HG03139 (cell line): ENCODE data around the gene PTPRU.

Experiments
- ATAC-seq: cut with Tn5 transposase; IDR thresholded peaks from one replicate; pipeline ENCODE4 v1.9.1; 2021; ENCODE audit not compliant: unreplicated experiment

The PTPRU gene

DNA sequence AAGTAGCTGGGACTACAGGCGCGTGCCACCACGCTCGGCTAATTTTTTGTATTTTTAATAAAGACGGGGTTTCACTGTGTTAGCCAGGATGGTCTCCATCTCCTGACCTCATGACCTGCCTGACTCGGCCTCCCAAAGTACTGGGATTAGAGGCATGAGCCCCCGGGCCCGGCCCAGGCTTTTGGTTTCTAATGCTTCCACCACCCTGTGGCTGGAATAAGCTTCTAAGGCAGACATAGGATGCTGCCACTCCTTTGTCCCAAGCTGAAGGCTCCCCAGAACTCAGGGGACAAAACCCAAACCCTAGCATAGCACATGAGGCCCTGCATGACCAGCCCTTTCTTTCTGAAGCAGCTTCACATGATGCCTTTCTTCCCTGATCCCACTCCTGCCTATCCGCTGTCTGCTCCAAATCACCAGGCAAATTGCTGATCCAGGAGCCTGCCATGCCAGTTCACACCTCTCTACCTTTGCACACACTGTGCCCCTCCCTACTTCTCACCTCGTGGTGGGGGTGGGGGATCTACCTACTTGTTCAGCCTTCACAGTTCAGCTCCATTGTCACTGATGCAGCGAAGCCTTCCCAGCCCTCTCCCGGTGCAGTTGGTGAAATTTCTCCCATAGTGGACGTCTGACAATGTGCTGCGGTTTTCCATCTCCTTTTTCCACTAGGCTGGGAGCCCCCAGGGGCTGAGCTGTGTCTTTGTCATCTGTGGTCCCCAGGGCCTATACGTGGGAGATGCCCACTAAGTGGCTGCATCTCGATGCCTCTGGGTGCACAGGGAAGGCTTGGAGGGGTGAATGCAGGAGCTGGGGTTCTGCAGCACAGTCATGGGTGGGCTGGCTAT, 6.9 kb downstream of the PTPRU start:
- no peak for ATAC-seq

DNA sequence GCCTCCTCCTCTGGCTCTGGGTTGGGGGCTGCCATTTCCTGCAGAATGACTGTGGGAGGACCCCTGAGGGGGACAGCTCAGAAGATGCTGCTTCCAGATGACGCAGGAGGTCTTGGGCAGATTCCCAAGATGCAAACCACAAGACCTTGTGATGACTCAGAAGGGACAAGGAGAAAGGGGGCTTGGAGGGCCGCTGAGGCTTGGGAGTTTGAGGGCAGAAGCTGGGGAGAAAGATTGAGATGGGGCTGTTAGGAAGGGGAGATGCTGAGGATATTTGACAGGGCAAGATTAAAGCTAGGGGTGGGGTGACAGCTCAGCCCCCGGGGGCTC, 7.5 kb downstream of the PTPRU start:
- no peak for ATAC-seq

DNA sequence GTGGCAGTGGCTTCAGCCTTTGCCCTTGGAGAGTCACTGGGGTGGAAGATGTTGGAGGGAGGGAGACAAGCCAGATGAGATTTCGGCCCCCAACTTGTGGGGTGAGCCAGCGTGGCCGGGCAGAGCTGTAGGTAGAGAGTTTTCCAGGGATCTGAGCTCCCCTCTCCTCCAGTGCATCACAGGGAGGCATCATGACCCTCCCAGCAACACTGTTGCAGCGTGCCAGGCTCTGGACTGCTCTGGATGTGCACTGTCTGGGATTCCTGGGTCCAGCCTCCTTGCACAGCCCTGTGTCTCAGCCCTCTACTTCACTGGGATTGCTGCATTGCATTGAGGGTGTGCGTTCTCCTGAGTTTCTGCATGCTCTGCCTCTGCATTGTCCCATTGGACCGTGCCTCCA, 8.9 kb downstream of the PTPRU start:
- ATAC-seq, result no peak

- no peak for ATAC-seq
Measured at GRCh38 chr1:29245876-29246275, 9.6 kb downstream of the PTPRU start.

DNA sequence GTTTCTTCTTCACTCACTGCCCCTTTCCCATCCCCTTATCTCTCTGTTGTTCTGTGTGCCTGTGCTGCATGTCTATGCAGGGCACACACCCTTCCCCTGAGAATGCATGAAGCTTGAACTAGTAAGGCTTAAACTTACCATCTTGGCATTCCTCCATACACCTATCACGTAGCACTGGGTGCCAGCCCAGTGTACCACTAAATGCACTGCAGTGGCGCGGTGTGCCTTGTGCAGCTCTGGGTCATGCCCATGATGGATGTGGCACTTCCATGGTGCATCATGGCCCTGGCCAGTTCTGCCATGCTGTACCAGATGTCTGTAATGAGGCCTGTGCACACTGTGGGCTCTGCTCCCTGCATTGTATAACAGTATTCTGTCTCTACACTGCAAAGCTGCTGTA, 10.7 kb downstream of the PTPRU start:
- no peak for ATAC-seq

DNA sequence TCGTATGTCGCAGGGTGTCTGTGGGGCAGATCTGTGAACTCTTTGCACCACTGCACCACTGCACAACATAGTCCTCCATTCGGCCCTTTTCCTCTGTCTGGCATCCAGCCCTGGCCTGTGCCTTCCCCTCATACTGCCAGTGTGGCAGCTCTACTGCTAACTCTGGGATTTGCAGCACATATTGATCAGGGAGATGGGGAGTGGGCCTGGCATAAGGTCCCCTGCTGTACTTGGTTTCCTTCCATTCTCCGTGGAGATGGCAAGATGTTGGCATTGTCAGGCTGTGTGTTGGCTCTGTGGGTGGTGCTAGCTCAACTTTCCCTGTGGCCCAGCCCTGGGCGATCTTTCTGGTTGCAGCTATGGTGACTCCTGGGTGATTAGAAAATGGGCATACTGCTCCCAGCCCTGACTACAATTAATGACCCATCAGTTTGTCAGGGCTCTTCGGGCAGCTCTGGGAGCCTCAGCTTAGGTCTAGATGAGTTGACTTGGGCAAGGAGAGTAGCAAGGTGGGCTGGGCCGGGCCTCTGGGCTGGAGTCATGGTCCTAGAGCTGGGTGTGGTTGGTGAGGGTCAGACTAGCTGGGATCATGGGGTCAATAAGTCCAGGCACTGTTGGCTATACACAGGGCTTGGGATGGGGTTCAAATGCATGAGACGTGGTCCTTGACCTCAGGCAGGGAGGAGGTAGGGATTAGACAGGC, 11.4 kb downstream of the PTPRU start:
- no peak for ATAC-seq

- ATAC-seq, result no peak
Measured at GRCh38 chr1:29248409-29248808, 12.1 kb downstream of the PTPRU start.

GRCh38 chr1:29249170-29249691, 12.9 kb downstream of the PTPRU start:
- ATAC-seq, result no peak

GRCh38 chr1:29249951-29250581, 13.7 kb downstream of the PTPRU start:
- no peak for ATAC-seq

DNA sequence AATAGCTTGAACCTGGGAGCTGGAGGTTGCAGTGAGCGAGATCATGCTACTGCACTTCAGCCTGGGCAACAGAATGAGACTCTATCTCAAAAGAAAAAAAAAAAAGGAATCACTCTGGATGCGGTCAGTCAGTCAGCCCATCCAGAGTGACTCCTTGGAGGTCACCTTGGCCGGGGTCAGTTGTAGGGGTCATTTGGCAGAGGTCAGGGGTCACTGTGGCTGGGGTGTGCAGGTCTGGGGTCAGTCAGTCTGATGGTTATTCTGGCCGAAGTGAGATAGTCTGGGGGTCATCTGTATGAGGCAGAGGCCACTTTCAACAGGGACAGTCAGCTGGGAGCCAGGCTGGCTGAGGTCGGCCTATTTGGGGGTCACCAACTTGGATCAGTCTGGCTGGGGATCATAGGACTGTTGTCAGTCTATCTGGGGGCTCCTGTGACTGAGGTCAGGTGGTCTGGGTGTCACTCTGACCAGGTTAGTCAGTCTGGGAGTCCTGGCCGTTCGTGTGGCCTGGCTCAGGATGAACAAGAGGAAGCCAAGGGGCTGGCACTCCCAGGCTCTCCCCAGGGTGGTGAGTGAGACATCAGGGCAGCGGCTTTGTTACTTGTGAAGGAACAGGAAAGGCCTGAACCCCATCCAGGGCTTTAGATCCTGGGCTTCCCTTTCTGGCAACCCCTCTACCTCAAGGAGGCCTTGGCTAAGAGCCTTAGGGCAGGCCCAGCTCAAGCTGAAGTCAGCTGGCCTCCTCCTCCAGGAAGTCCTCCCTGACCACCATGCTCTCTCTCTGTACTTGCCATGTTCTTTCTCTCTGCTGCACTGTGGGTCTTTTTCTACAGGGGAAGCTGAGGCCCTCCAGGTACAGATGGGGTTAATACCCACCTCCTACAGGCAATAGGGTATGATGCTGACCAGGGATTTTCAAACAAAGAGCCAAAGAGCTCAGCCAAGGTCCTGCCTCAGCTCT, 15.1 kb downstream of the PTPRU start:
- no peak for ATAC-seq

- ATAC-seq, result no peak
Measured at GRCh38 chr1:29253180-29253579, 16.9 kb downstream of the PTPRU start.

- ATAC-seq, result no peak
Measured at GRCh38 chr1:29254346-29254745, 18.0 kb downstream of the PTPRU start.

DNA sequence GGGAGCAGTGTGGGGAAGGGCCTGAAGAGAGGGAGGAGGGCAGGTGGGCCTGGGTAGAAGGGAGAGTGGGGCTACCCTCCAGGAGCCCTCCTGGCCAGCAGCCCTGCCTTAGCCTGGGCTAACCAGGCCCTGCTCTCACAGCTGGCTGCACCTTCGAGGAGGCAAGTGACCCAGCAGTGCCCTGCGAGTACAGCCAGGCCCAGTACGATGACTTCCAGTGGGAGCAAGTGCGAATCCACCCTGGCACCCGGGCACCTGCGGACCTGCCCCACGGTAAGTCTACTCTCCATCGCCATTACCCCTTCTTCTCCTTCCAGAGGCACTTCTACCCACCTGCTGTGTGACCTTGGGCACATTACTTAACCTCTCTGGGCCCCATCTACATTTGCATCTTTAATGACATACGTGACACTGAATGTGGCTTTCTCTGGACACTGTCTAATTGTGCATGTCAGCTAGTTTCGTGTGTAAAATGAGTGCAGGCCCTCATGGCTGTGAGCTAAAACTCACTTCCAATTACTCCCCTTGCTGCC, 18.9 kb downstream of the PTPRU start:
- ATAC-seq, result no peak

GRCh38 chr1:29256394-29256793, 20.1 kb downstream of the PTPRU start:
- ATAC-seq, result no peak

DNA sequence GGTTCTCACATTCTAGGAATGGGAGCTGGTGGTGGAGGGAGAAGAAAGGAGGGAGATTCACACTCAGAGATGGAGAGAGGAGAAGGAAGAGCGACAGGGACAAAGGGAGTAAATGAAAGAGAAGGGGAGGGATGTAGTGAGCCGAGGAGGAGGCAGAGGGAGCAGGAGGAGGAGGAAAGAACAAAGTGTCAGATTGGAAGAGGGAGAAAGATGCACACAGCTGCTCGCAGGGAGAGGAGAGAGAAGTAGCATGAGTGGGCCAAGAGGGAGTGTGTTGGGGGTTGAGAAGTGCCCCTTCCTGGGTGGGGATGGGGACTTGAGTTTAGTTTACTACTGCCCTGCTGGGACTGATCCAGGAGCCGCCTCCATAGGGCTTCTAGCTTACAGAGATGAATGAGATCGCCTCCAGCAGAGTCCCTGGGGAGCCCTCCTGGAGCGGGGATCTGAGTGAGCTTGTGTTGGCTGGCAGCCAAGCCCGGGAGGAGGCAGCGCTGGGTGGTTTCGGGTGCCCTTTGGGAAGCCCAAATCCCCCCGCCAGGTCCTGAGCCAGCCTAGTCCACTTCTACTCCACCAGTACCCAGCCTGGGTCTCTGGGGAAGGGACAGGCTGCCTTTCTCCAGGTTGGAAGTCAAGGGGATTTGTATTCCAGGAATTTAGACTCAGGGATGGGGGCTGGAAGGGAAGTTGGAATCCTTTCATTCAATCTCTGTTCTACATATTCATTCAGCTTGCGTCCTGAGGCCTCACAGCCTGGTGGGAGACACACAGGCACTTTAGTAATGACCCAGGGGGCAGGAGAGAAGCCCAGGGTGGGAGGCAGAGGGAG, 20.9 kb downstream of the PTPRU start:
- ATAC-seq, result no peak

DNA sequence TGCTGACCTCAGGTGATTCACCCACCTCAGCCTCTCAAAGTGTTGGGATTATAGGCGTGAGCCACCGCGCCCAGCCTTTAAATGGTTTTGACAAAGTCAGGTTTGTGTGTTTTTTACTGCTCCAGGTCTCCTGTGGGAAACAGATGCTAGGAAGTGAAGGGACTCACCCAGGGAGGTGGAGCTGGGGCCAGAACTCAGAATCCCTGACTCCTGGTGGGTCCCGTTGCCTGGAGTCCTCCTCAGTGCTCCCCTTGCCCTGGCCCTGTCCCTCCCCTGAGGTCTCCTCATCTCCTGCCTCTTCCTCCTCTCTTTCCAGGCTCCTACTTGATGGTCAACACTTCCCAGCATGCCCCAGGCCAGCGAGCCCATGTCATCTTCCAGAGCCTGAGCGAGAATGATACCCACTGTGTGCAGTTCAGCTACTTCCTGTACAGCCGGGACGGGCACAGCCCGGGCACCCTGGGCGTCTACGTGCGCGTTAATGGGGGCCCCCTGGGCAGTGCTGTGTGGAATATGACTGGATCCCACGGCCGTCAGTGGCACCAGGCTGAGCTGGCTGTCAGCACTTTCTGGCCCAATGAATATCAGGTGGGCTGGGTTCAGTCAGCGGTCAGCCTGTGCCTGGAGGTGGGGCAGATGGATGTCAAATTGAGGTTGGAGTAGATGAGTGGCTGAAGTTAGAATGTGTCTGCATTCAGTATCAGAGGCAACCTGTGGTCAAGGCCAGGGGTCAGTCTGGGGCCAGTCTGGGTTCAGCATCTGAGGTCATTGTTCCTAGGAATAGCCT, 22.1 kb downstream of the PTPRU start:
- no peak for ATAC-seq

GRCh38 chr1:29258976-29259801, 22.9 kb downstream of the PTPRU start:
- ATAC-seq, result no peak
